GM23338 (cell line): ENCODE data around the gene NRIP1.

Experiments
- CTCF ChIP-seq, 2 experiments: fragments of 200-600 bp in 1 of 2; sonication (generic) in 1 of 2; conservative IDR thresholded peaks; 2 replicates each; pipeline versions ENCODE4 v1.5.1 to v1.6.1; 2016 to 2017; ENCODE audit warnings: antibody characterized with exemption in 2 of 2, low read depth in 2 of 2, mild to moderate bottlenecking in 2 of 2, moderate library complexity in 1 of 2
- EZH2 ChIP-seq: fragments of 200-600 bp; sonication (generic); IDR thresholded peaks from one replicate; pipeline ENCODE4 v1.8.0; 2017; ENCODE audit warnings: antibody characterized with exemption, mild to moderate bottlenecking, low read depth; ENCODE audit not compliant: unreplicated experiment
- EZH2phosphoT487 ChIP-seq: fragments of 200-600 bp; sonication (generic); IDR thresholded peaks from one replicate; pipeline ENCODE4 v1.8.1; 2018; ENCODE audit warnings: antibody characterized with exemption; ENCODE audit not compliant: unreplicated experiment
- POLR2AphosphoS5 ChIP-seq: IDR thresholded peaks from 2 replicates; pipeline ENCODE4 v1.6.1; 2016; ENCODE audit warnings: antibody characterized with exemption, low read depth
- ZNF331 ChIP-seq: fragments of 250-450 bp; sonication (Bioruptor Pico); IDR thresholded peaks from 2 replicates; pipeline ENCODE4 v1.5.0; 2020; ENCODE audit warnings: low read depth, mild to moderate bottlenecking, moderate library complexity
- TF ChIP-seq, protein P1 (sequence below): IDR thresholded peaks from one replicate; pipeline ENCODE4 v1.6.1; 2018; ENCODE audit warnings: antibody characterized with exemption; ENCODE audit not compliant: unreplicated experiment

DNA sequence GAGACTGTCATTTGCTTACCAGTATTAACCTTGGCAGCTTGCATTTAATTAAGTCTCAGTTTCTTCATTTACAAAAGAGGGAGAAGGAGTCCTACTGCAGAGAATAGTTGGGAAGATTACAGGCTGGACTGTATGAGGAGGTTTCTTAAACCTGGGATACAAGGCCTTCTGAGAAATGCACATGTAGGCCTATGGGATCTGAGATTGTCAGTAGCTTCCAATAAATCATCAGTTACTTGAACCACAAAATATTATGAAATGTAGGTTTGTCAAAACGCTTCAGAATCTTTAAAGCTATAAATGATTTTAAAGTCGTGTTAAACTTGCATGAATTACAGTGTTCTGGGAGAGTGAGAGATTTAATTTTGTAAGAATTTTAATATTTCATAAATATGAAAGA is 69.6 kb downstream of the NRIP1 start:
- no peak for TF ChIP-seq CTCF (conservative IDR thresholded peaks at IDR 0.05; ENCODE audit: low read depth in 2 of 2)
- no peak for TF ChIP-seq POLR2AphosphoS5
- TF ChIP-seq, protein P1, sequence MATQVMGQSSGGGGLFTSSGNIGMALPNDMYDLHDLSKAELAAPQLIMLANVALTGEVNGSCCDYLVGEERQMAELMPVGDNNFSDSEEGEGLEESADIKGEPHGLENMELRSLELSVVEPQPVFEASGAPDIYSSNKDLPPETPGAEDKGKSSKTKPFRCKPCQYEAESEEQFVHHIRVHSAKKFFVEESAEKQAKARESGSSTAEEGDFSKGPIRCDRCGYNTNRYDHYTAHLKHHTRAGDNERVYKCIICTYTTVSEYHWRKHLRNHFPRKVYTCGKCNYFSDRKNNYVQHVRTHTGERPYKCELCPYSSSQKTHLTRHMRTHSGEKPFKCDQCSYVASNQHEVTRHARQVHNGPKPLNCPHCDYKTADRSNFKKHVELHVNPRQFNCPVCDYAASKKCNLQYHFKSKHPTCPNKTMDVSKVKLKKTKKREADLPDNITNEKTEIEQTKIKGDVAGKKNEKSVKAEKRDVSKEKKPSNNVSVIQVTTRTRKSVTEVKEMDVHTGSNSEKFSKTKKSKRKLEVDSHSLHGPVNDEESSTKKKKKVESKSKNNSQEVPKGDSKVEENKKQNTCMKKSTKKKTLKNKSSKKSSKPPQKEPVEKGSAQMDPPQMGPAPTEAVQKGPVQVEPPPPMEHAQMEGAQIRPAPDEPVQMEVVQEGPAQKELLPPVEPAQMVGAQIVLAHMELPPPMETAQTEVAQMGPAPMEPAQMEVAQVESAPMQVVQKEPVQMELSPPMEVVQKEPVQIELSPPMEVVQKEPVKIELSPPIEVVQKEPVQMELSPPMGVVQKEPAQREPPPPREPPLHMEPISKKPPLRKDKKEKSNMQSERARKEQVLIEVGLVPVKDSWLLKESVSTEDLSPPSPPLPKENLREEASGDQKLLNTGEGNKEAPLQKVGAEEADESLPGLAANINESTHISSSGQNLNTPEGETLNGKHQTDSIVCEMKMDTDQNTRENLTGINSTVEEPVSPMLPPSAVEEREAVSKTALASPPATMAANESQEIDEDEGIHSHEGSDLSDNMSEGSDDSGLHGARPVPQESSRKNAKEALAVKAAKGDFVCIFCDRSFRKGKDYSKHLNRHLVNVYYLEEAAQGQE, result no peak
- TF ChIP-seq EZH2, result no peak
- TF ChIP-seq EZH2phosphoT487, result no peak
- no peak for TF ChIP-seq ZNF331 (CRISPR knock-in tag)
